ENCODE measurements around the gene ZFC3H1.

Gene ZFC3H1

GRCh38 chr12:71662849-71663560 lies 643 bp downstream of the ZFC3H1 start:
- no peak for TF ChIP-seq CTCF (IDR thresholded peaks at IDR 0.05; ENCODE audit: low read depth, low read length, missing control alignments)
- in situ Hi-C loops (cut with HindIII; ENCODE audit: low sequenced_read_pairs): loop anchor here (5.0 kb wide), 1 partner anchor 41 kb away; no protein-coding TSS in a partner anchor
- H3K4me3 ChIP-seq (ENCODE audit: low read depth, low read length): peak overlapping the region; percentile 73
- peak; percentile 4 for DNase-seq (ENCODE audit: low read depth)

- DNase-seq (ENCODE audit: low read depth): no peak
- in situ Hi-C loops (cut with HindIII; ENCODE audit: low sequenced_read_pairs): loop anchor here (5.0 kb wide), 1 partner anchor 40 kb away; no protein-coding TSS in a partner anchor
- no peak for TF ChIP-seq CTCF (IDR thresholded peaks at IDR 0.05; ENCODE audit: low read depth, low read length, missing control alignments)
- H3K4me3 ChIP-seq (ENCODE audit: low read depth, low read length): peak overlapping the region; percentile 73
Measured at GRCh38 chr12:71661977-71662530, 1.6 kb downstream of the ZFC3H1 start.

GRCh38 chr12:71656740-71657139 lies 6.9 kb downstream of the ZFC3H1 start:
- H3K4me3 ChIP-seq (ENCODE audit: low read depth, low read length): no peak overlapping the region
- in situ Hi-C loops (cut with HindIII; ENCODE audit: low sequenced_read_pairs): no loop called here
- no peak for DNase-seq (ENCODE audit: low read depth)
- no peak for TF ChIP-seq CTCF (IDR thresholded peaks at IDR 0.05; ENCODE audit: low read depth, low read length, missing control alignments)

GRCh38 chr12:71655907-71656306 lies 7.7 kb downstream of the ZFC3H1 start:
- no peak overlapping the region for H3K4me3 ChIP-seq (ENCODE audit: low read depth, low read length)
- DNase-seq (ENCODE audit: low read depth): no peak
- no peak for TF ChIP-seq CTCF (IDR thresholded peaks at IDR 0.05; ENCODE audit: low read depth, low read length, missing control alignments)
- in situ Hi-C loops (cut with HindIII; ENCODE audit: low sequenced_read_pairs): no loop called here

GRCh38 chr12:71655495-71655894 lies 8.2 kb downstream of the ZFC3H1 start:
- TF ChIP-seq CTCF (IDR thresholded peaks at IDR 0.05; ENCODE audit: low read depth, low read length, missing control alignments): no peak
- H3K4me3 ChIP-seq (ENCODE audit: low read depth, low read length): no peak overlapping the region
- in situ Hi-C loops (cut with HindIII; ENCODE audit: low sequenced_read_pairs): no loop called here
- DNase-seq (ENCODE audit: low read depth): no peak

- in situ Hi-C loops (cut with HindIII; ENCODE audit: low sequenced_read_pairs): no loop called here
- no peak overlapping the region for H3K4me3 ChIP-seq (ENCODE audit: low read depth, low read length)
- no peak for DNase-seq (ENCODE audit: low read depth)
- TF ChIP-seq CTCF (IDR thresholded peaks at IDR 0.05; ENCODE audit: low read depth, low read length, missing control alignments): no peak
Measured at GRCh38 chr12:71654200-71654599, 9.4 kb downstream of the ZFC3H1 start.

Data from astrocyte of the cerebellum (primary cell).